ENCODE results near the gene TDP2. TPM values are rescaled to one million over a fixed set of nuclear protein-coding genes. Genes with fewer than 3 reads are reported as not detected.

The TDP2 gene
- total RNA-seq, 1 experiment from 2014 or later, result 30.2 TPM

GRCh38 chr6:24690593-24690992 is 23.9 kb upstream of the TDP2 start:
- Histone ChIP-seq H3K4me1 (ENCODE audit: control insufficient read depth in 1 of 2, insufficient read depth in 2 of 2, low read length in 2 of 2) (no peaks in the 10 kb centered on the region), H3K27me3 (ENCODE audit: insufficient read depth, low read length) (no peaks in the 10 kb centered on the region), H3K4me2 (ENCODE audit: low read length) (no peak overlapping the region), H3K9me2 (ENCODE audit: insufficient read depth) (no peaks in the 10 kb centered on the region), H3K36me3 (ENCODE audit: control insufficient read depth in 1 of 2, insufficient read depth in 2 of 2, low read length in 2 of 2) (no peaks in the 10 kb centered on the region), H3K79me2 (ENCODE audit: insufficient read depth, low read length) (no peaks in the 10 kb centered on the region), H2AFZ (ENCODE audit: low read depth, low read length, poor library complexity, severe bottlenecking) (no peak overlapping the region), H4K20me1 (ENCODE audit: insufficient read depth) (no peaks in the 10 kb centered on the region), H3K9me3 (ENCODE audit: control insufficient read depth in 1 of 2, insufficient read depth in 1 of 2, low read depth in 1 of 2, low read length in 2 of 2) (no peaks in the 10 kb centered on the region), H3K9ac (ENCODE audit: low read length) (no peak overlapping the region), H3K4me3 (replicated peaks in 1 of 2; ENCODE audit: low read depth in 1 of 2, low read length in 2 of 2) (no peak overlapping the region), H3K27ac (ENCODE audit: low read depth, low read length) (no peak overlapping the region)
- intact Hi-C loops (cut with micrococcal nuclease), result no loop called here
- no peak for ATAC-seq
- CTCF ChIA-PET, result no interaction called here
- TF ChIP-seq POLR2A (IDR thresholded peaks at IDR 0.05; ENCODE audit: borderline replicate concordance, extremely low read depth, insufficient read depth, insufficient read length) (no peak), ZFX (IDR thresholded peaks at IDR 0.05) (no peak), CEBPB (IDR thresholded peaks at IDR 0.05; ENCODE audit: low read depth) (no peak), EGR1 (IDR thresholded peaks at IDR 0.05; ENCODE audit: low read depth) (no peak), TCF7L2 (IDR thresholded peaks at IDR 0.05; ENCODE audit: borderline replicate concordance, extremely low read depth, insufficient read depth, insufficient read length) (no peak), ZNF274 (IDR thresholded peaks at IDR 0.05; ENCODE audit: low read depth, low read length) (no peak), CTCF (IDR thresholded peaks at IDR 0.05 in 2 of 3, conservative IDR thresholded peaks at IDR 0.05 in 1 of 3; ENCODE audit: borderline replicate concordance in 1 of 3, insufficient read depth in 1 of 3, low read depth in 2 of 3, low read length in 2 of 3) (no peak), SRF (IDR thresholded peaks at IDR 0.05; ENCODE audit: low read depth) (no peak), JUND (IDR thresholded peaks at IDR 0.05) (no peak), CBX3 (IDR thresholded peaks at IDR 0.05; ENCODE audit: low read depth) (no peak), ATF3 (IDR thresholded peaks at IDR 0.05) (no peak), ELF1 (IDR thresholded peaks at IDR 0.05; ENCODE audit: borderline replicate concordance, low read depth) (no peak), SIN3A (IDR thresholded peaks at IDR 0.05; ENCODE audit: low read depth) (no peak), YY1 (IDR thresholded peaks at IDR 0.05; ENCODE audit: extremely low read depth, insufficient replicate concordance, low read depth, low read length) (no peak), EZH2 (IDR thresholded peaks at IDR 0.05) (no peak), FOSL1 (IDR thresholded peaks at IDR 0.05; ENCODE audit: low read depth) (no peak), EZH2phosphoT487 (IDR thresholded peaks at IDR 0.05; ENCODE audit: borderline replicate concordance) (no peak)
- TF ChIP-seq, protein P1, sequence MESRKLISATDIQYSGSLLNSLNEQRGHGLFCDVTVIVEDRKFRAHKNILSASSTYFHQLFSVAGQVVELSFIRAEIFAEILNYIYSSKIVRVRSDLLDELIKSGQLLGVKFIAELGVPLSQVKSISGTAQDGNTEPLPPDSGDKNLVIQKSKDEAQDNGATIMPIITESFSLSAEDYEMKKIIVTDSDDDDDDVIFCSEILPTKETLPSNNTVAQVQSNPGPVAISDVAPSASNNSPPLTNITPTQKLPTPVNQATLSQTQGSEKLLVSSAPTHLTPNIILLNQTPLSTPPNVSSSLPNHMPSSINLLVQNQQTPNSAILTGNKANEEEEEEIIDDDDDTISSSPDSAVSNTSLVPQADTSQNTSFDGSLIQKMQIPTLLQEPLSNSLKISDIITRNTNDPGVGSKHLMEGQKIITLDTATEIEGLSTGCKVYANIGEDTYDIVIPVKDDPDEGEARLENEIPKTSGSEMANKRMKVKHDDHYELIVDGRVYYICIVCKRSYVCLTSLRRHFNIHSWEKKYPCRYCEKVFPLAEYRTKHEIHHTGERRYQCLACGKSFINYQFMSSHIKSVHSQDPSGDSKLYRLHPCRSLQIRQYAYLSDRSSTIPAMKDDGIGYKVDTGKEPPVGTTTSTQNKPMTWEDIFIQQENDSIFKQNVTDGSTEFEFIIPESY (IDR thresholded peaks at IDR 0.05; ENCODE audit: extremely low read depth, insufficient replicate concordance, low read length), result no peak
- TF ChIP-seq, protein P2, sequence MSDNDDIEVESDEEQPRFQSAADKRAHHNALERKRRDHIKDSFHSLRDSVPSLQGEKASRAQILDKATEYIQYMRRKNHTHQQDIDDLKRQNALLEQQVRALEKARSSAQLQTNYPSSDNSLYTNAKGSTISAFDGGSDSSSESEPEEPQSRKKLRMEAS (IDR thresholded peaks at IDR 0.05), result no peak
- POLR2A ChIA-PET, result no interaction called here
- RAD21 ChIA-PET (ENCODE audit: low non-redundant PET in 1 of 2, low total read pairs in 2 of 2, uncharacterized antibody in 2 of 2, unreplicated experiment in 2 of 2), result no interaction called here
- DNase-seq (ENCODE audit: low read depth, low spot score), result no peak
- BruUV-seq (replicated peaks), result no TSS peak

All from HCT116 (cell line).